Panc1 (cell line): Measurements from ENCODE around the gene GRM3. TPM values are rescaled to one million over a fixed set of nuclear protein-coding genes. Genes with fewer than 3 reads are reported as not detected.

Source experiments
- ATAC-seq: fragments of 200-7000 bp; cut with Tn5 transposase; 2 replicates; pipeline ENCODE4 v1.9.1; 2020; ENCODE audit warnings: mild to moderate bottlenecking, moderate library complexity
- BruUV-seq: library from RNA; stranded (reverse); fragments of 400-500 nt; replicated peaks from 2 replicates; lab custom pipeline; 2021; lab: Mats Ljungman, UMichigan
- CTCF ChIA-PET: fragments of 300-600 bp; sonication (Branson Sonifier 250); formaldehyde crosslinking; loops from one replicate; lab custom pipeline; 2022; ENCODE audit warnings: antibody characterized with exemption; lab: Charles Lee
- POLR2A ChIA-PET: fragments of 300-600 bp; sonication (Branson Sonifier 250); formaldehyde crosslinking; loops from one replicate; lab custom pipeline; 2022; ENCODE audit warnings: antibody characterized with exemption; lab: Charles Lee
- DNase-seq: peaks from one replicate; pipeline ENCODE4 v3.0.0-alpha.2; 2010; ENCODE audit warnings: low read depth, low spot score
- H3K27ac ChIP-seq: 2 replicates; pipeline ENCODE4 v1.5.1; 2011; ENCODE audit warnings: mild to moderate bottlenecking, low read length, inconsistent platforms
- H3K27me3 ChIP-seq: fragments of 200-500 bp; sonication (Bioruptor generic); 2 replicates; pipeline ENCODE4 v1.6.0; 2014; ENCODE audit warnings: low read length, inconsistent platforms; ENCODE audit not compliant: control insufficient read depth, insufficient read depth
- H3K36me3 ChIP-seq: fragments of 200-500 bp; sonication (Bioruptor generic); 2 replicates; pipeline ENCODE4 v1.5.1; 2014; ENCODE audit warnings: inconsistent platforms, mild to moderate bottlenecking, low read length, moderate library complexity; ENCODE audit not compliant: control insufficient read depth, insufficient read depth
- H3K4me1 ChIP-seq: 2 replicates; pipeline ENCODE4 v1.5.1; 2011; ENCODE audit warnings: inconsistent platforms, mild to moderate bottlenecking, low read length, moderate library complexity; ENCODE audit not compliant: control insufficient read depth, insufficient read depth
- H3K4me3 ChIP-seq, 2 experiments: 2 replicates each; pipeline ENCODE4 v1.5.1; 2011 to 2012; ENCODE audit warnings: low read depth in 2 of 2, low read length in 2 of 2, mild to moderate bottlenecking in 2 of 2, inconsistent platforms in 1 of 2, moderate library complexity in 1 of 2
- H3K9me3 ChIP-seq: fragments of 200-500 bp; sonication (Bioruptor generic); 2 replicates; pipeline ENCODE4 v1.5.1; 2014; ENCODE audit warnings: low read depth, mild to moderate bottlenecking, inconsistent platforms, low read length, moderate library complexity; ENCODE audit not compliant: control insufficient read depth, insufficient read depth
- CTCF ChIP-seq: fragments of 450-650 bp; IDR thresholded peaks from 2 replicates; pipeline ENCODE4 v1.5.1; 2017; ENCODE audit warnings: mild to moderate bottlenecking
- POLR2AphosphoS5 ChIP-seq: IDR thresholded peaks from 2 replicates; pipeline ENCODE4 v1.6.1; 2012; ENCODE audit warnings: mild to moderate bottlenecking, low read depth, low read length, moderate library complexity
- REST ChIP-seq, 2 experiments: IDR thresholded peaks; 2 replicates each; pipeline ENCODE4 v1.6.1; 2011 to 2012; ENCODE audit warnings: low read depth in 2 of 2, control low read depth in 1 of 2, low read length in 1 of 2, mild to moderate bottlenecking in 1 of 2, moderate library complexity in 1 of 2; ENCODE audit not compliant: insufficient read depth in 1 of 2
- SIN3A ChIP-seq: IDR thresholded peaks from 2 replicates; pipeline ENCODE4 v1.6.1; 2012; ENCODE audit warnings: low read depth, mild to moderate bottlenecking, low read length, moderate library complexity, borderline replicate concordance; ENCODE audit not compliant: insufficient read depth
- TCF7L2 ChIP-seq: IDR thresholded peaks from 2 replicates; pipeline ENCODE4 v1.6.1; 2011; ENCODE audit warnings: mild to moderate bottlenecking, low read depth, low read length, inconsistent platforms
- in situ Hi-C: cut with HindIII; loops from 2 replicates; pipeline ENCODE4 v1.10.0; 2016; ENCODE audit warnings: low sequenced_read_pairs, low pct_unique_long_range_greater_than_20kb
- intact Hi-C: fragments of 100-400 bp; cut with micrococcal nuclease; formaldehyde crosslinking; loops from one replicate; pipeline ENCODE4 v1.10.0; 2022; ENCODE audit not compliant: unreplicated experiment
- total RNA-seq: library from RNA; stranded (reverse); gene quantifications from one replicate; pipeline ENCODE4 v1.2.1, GENCODE V29; 2021; ENCODE audit not compliant: unreplicated experiment

The GRM3 gene
- total RNA-seq, 1 experiment from 2014 or later = not detected

GRCh38 chr7:86793136-86793535 is 149.4 kb downstream of the GRM3 start:
- no peak overlapping the region for H3K4me3 ChIP-seq
- no peaks in the 10 kb centered on the region for H3K9me3 ChIP-seq
- no peak overlapping the region for H3K27ac ChIP-seq
- DNase-seq (no peak), ATAC-seq (no peak)
- no peaks in the 10 kb centered on the region for H3K4me1 ChIP-seq
- in situ Hi-C loops = no loop called here
- POLR2A ChIA-PET = no interaction called here
- BruUV-seq = no TSS peak
- no peak for TF ChIP-seq REST (IDR thresholded peaks at IDR 0.05; ENCODE audit: insufficient read depth in 1 of 2, low read depth in 2 of 2, low read length in 1 of 2)
- TF ChIP-seq TCF7L2 = no peak
- no peak for TF ChIP-seq CTCF
- TF ChIP-seq POLR2AphosphoS5 = no peak
- no peak for TF ChIP-seq SIN3A
- CTCF ChIA-PET = no interaction called here
- no peaks in the 10 kb centered on the region for H3K36me3 ChIP-seq
- intact Hi-C loops = no loop called here
- no peaks in the 10 kb centered on the region for H3K27me3 ChIP-seq

GRCh38 chr7:86814661-86815379 is 171.1 kb downstream of the GRM3 start:
- no peaks in the 10 kb centered on the region for H3K4me1 ChIP-seq
- no peaks in the 10 kb centered on the region for H3K9me3 ChIP-seq
- ChIA-PET CTCF (no interaction called here), POLR2A (no interaction called here)
- H3K27me3 ChIP-seq = no peaks in the 10 kb centered on the region
- TF ChIP-seq SIN3A (no peak), TCF7L2 (no peak), CTCF (peak; percentile 54; the same call in 1 of the 2 replicates)
- H3K36me3 ChIP-seq = no peaks in the 10 kb centered on the region
- in situ Hi-C loops = no loop called here
- no peak overlapping the region for H3K4me3 ChIP-seq
- DNase-seq = peak; percentile 12
- no TSS peak for BruUV-seq
- no peak for ATAC-seq
- intact Hi-C loops = loop anchor here (5.0 to 10.0 kb wide), 3 partner anchors 210 to 920 kb away; no protein-coding TSS in a partner anchor
- H3K27ac ChIP-seq = no peak overlapping the region
